ENCODE data around the gene ST3GAL2. TPM values are rescaled to one million over a fixed set of nuclear protein-coding genes. Genes with fewer than 3 reads are reported as not detected.

Gene ST3GAL2
- total and polyA plus RNA-seq, 10 of the 15 experiments (the other 5 are each of a cell fraction or from before 2014, with no cell fraction given), result 0.95 to 61.7 (median 25.9) TPM

DNA sequence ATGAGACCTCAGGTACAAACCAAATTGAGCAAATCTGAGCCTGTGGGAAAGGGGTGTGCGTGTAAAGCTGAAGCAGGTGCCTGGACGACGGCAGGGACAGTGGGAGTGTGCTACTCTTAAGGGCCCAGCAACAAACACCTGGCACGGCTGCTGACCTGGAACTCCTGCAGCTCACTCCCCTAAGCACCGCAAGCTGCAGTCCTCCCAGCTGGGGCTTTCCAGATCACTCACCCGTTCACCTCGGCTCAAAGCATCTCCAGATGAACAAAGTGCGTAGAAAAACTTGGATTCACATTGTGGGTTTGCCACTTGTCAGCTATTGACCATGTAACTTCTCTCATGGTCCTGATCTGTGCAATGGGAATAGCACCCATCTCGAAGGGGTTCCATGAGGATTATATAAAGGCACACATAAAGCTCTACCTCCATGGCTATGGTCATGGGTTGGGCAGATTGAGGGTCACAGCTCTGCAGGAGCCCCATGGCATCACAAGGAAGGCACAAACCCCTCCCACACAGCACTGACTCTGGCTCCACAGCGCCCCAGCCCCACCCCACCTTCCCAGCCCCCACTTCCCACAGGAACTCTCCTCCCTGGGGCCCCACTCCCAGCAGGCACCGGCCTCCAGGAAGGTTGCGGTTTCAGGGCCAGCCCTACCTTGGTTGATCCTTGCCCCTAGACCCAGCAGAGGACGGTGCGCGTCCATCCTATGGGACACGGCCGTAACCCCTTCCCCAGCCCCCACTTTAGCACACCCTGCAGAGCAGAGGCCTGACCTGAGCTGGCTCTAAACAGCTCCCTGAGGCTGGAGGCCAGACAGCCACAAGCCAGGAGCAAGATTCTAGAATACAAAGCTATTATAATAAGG, 21.9 kb downstream of the ST3GAL2 start (continued):
- TF ChIP-seq HSF1 (IDR thresholded peaks at IDR 0.05; ENCODE audit: low read depth, low read length), result no peak
- TF ChIP-seq SP1 (IDR thresholded peaks at IDR 0.05; ENCODE audit: low read depth, low read length), result peak; percentile 71
- TF ChIP-seq KDM1A (IDR thresholded peaks at IDR 0.05; ENCODE audit: borderline replicate concordance), result no peak
- TF ChIP-seq RBBP5 (conservative IDR thresholded peaks at IDR 0.05), result no peak
- TF ChIP-seq NFYA (IDR thresholded peaks at IDR 0.05; ENCODE audit: borderline replicate concordance, low read depth, low read length), result no peak
- TF ChIP-seq, protein P1, sequence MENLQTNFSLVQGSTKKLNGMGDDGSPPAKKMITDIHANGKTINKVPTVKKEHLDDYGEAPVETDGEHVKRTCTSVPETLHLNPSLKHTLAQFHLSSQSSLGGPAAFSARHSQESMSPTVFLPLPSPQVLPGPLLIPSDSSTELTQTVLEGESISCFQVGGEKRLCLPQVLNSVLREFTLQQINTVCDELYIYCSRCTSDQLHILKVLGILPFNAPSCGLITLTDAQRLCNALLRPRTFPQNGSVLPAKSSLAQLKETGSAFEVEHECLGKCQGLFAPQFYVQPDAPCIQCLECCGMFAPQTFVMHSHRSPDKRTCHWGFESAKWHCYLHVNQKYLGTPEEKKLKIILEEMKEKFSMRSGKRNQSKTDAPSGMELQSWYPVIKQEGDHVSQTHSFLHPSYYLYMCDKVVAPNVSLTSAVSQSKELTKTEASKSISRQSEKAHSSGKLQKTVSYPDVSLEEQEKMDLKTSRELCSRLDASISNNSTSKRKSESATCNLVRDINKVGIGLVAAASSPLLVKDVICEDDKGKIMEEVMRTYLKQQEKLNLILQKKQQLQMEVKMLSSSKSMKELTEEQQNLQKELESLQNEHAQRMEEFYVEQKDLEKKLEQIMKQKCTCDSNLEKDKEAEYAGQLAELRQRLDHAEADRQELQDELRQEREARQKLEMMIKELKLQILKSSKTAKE (IDR thresholded peaks at IDR 0.05; ENCODE audit: low read depth, poor library complexity, severe bottlenecking), result no peak
- TF ChIP-seq CREB1 (IDR thresholded peaks at IDR 0.05; ENCODE audit: low read depth), result peak; percentile 34; the same call in 1 of the 2 replicates
- TF ChIP-seq ZNF24 (IDR thresholded peaks at IDR 0.05), result no peak
- peak; percentile 78; the same call in 1 of the 2 replicates for TF ChIP-seq MTA3 (IDR thresholded peaks at IDR 0.05; ENCODE audit: borderline replicate concordance, low read length)
- no peak for TF ChIP-seq KLF5 (IDR thresholded peaks at IDR 0.05; ENCODE audit: partially characterized antibody)
- no peak for TF ChIP-seq RAD21 (IDR thresholded peaks at IDR 0.05; ENCODE audit: insufficient read depth, low read depth, low read length)
- TF ChIP-seq PAX5 (IDR thresholded peaks at IDR 0.05; ENCODE audit: borderline replicate concordance, low read depth, low read length), result peak; percentile 81; the same call in 1 of the 2 replicates
- TF ChIP-seq TAF1 (IDR thresholded peaks at IDR 0.05; ENCODE audit: borderline replicate concordance, low read depth, low read length), result no peak
- 0 out of 2 replicates have a peak, but pooled peaks have one; percentile 14 for TF ChIP-seq MXI1 (IDR thresholded peaks at IDR 0.05; ENCODE audit: low read depth, low read length)
- no peak for TF ChIP-seq BMI1 (IDR thresholded peaks at IDR 0.05; ENCODE audit: borderline replicate concordance)
- TF ChIP-seq SMC3 (IDR thresholded peaks at IDR 0.05; ENCODE audit: borderline replicate concordance, low read length), result 0 out of 2 replicates have a peak, but pooled peaks have one; percentile 27
- 0 out of 2 replicates have a peak, but pooled peaks have one; percentile 20 for TF ChIP-seq POLR2A (IDR thresholded peaks at IDR 0.05; ENCODE audit: low read depth, low read length)
- no peak for TF ChIP-seq STAT1 (conservative IDR thresholded peaks at IDR 0.05)
- no peak for TF ChIP-seq ETV6 (conservative IDR thresholded peaks at IDR 0.05 in 1 of 2, IDR thresholded peaks at IDR 0.05 in 1 of 2; ENCODE audit: borderline replicate concordance in 1 of 2, low read depth in 1 of 2)
- TF ChIP-seq POU2F2 (IDR thresholded peaks at IDR 0.05; ENCODE audit: borderline replicate concordance, low read depth, low read length), result no peak
- no peak for TF ChIP-seq GABPA (IDR thresholded peaks at IDR 0.05; ENCODE audit: low read depth)
- TF ChIP-seq CBFB (IDR thresholded peaks at IDR 0.05; ENCODE audit: low read depth), result peak; percentile 39
- no peak for TF ChIP-seq SRF (IDR thresholded peaks at IDR 0.05; ENCODE audit: low read depth in 2 of 2, low read length in 2 of 2)
- TF ChIP-seq SMAD1 (IDR thresholded peaks at IDR 0.05; ENCODE audit: low read depth, partially characterized antibody), result no peak
- TF ChIP-seq, protein P2, sequence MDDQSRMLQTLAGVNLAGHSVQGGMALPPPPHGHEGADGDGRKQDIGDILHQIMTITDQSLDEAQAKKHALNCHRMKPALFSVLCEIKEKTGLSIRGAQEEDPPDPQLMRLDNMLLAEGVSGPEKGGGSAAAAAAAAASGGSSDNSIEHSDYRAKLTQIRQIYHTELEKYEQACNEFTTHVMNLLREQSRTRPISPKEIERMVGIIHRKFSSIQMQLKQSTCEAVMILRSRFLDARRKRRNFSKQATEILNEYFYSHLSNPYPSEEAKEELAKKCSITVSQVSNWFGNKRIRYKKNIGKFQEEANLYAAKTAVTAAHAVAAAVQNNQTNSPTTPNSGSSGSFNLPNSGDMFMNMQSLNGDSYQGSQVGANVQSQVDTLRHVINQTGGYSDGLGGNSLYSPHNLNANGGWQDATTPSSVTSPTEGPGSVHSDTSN (IDR thresholded peaks at IDR 0.05; ENCODE audit: insufficient replicate concordance, low read depth, low read length), result no peak
- TF ChIP-seq YBX1 (IDR thresholded peaks at IDR 0.05), result no peak
- TF ChIP-seq MTA2 (IDR thresholded peaks at IDR 0.05; ENCODE audit: low read depth), result no peak

All from GM12878 (cell line).